ENCODE measurements around the gene ABCC5. TPM values are rescaled to one million over a fixed set of nuclear protein-coding genes. Genes with fewer than 3 reads are reported as not detected.
A peak's percentile ranks its signal among the peaks of the same experiment; 100 is the strongest.
"Not testable (repeated sequence)": the region's sequence is repeated elsewhere in the genome, so short reads cannot be mapped to it uniquely, and the experiment has no call there.

Gene ABCC5
- polyA plus RNA-seq, 1 donor (not counting 4 experiments of a cell fraction or from before 2014, with no cell fraction given), result 28.7 TPM

- H3K4me2 ChIP-seq (ENCODE audit: control insufficient read depth, extremely low read depth, insufficient read depth, low read depth, low read length), result no peak overlapping the region
- H3K27me3 ChIP-seq (ENCODE audit: control insufficient read depth, extremely low read depth, insufficient read depth, low read length), result no peaks in the 10 kb centered on the region
- H3K36me3 ChIP-seq (ENCODE audit: control insufficient read depth in 2 of 2, extremely low read depth in 1 of 2, insufficient read depth in 2 of 2, low read length in 2 of 2), result peaks cover 0 to 10% of the 10 kb centered on the region in 2 experiments
- no peak overlapping the region for H3K9ac ChIP-seq (ENCODE audit: control insufficient read depth, extremely low read depth, insufficient read depth, low read length)
- no peak overlapping the region for H3K27ac ChIP-seq (ENCODE audit: control insufficient read depth, insufficient read depth, low read length)
- TF ChIP-seq, protein P1, sequence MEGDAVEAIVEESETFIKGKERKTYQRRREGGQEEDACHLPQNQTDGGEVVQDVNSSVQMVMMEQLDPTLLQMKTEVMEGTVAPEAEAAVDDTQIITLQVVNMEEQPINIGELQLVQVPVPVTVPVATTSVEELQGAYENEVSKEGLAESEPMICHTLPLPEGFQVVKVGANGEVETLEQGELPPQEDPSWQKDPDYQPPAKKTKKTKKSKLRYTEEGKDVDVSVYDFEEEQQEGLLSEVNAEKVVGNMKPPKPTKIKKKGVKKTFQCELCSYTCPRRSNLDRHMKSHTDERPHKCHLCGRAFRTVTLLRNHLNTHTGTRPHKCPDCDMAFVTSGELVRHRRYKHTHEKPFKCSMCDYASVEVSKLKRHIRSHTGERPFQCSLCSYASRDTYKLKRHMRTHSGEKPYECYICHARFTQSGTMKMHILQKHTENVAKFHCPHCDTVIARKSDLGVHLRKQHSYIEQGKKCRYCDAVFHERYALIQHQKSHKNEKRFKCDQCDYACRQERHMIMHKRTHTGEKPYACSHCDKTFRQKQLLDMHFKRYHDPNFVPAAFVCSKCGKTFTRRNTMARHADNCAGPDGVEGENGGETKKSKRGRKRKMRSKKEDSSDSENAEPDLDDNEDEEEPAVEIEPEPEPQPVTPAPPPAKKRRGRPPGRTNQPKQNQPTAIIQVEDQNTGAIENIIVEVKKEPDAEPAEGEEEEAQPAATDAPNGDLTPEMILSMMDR (optimal IDR thresholded peaks at IDR 0.05 in 1 of 3, IDR thresholded peaks at IDR 0.05 in 1 of 3, conservative IDR thresholded peaks at IDR 0.05 in 1 of 3; ENCODE audit: extremely low read depth in 1 of 3, insufficient read depth in 2 of 3, low read length in 3 of 3), result no peak
- TF ChIP-seq EZH2 (IDR thresholded peaks at IDR 0.05; ENCODE audit: low read length), result no peak
- DNase-seq (ENCODE audit: low read depth, low spot score) (no peak), FAIRE-seq (no peak)
- no peaks in the 10 kb centered on the region for H4K20me1 ChIP-seq (ENCODE audit: control insufficient read depth, extremely low read depth, insufficient read depth, low read length)
- H3K9me1 ChIP-seq (ENCODE audit: control insufficient read depth, extremely low read depth, insufficient read depth, low read length), result no peaks in the 10 kb centered on the region
- H3K9me3 ChIP-seq (ENCODE audit: control insufficient read depth, low read depth, low read length), result no peaks in the 10 kb centered on the region
- dilution Hi-C loops (cut with MboI; ENCODE audit: extremely low pct_ligation_motif_present, low sequenced_read_pairs), result no loop called here
- H3K79me2 ChIP-seq (ENCODE audit: control insufficient read depth, insufficient read depth, low read length), result peaks cover 12% of the 10 kb centered on the region
- no peak overlapping the region for H3K4me3 ChIP-seq (ENCODE audit: control insufficient read depth in 2 of 3, extremely low read depth in 1 of 3, insufficient read depth in 2 of 3, low read depth in 1 of 3, low read length in 3 of 3)
- peaks cover 14% of the 10 kb centered on the region for H3K4me1 ChIP-seq (ENCODE audit: control insufficient read depth, extremely low read depth, insufficient read depth, low read length)
- no peak overlapping the region for H2AFZ ChIP-seq (ENCODE audit: control insufficient read depth, low read length)
These were observed 6.3 kb downstream of the ABCC5 start for GRCh38 chr3:184011230-184011876.

- Histone ChIP-seq H3K4me2 (ENCODE audit: control insufficient read depth, extremely low read depth, insufficient read depth, low read depth, low read length) (peak overlapping the region; percentile 3), H3K4me1 (ENCODE audit: control insufficient read depth, extremely low read depth, insufficient read depth, low read length) (peaks cover 16% of the 10 kb centered on the region), H3K9me1 (ENCODE audit: control insufficient read depth, extremely low read depth, insufficient read depth, low read length) (no peaks in the 10 kb centered on the region), H3K27ac (ENCODE audit: control insufficient read depth, insufficient read depth, low read length) (no peak overlapping the region), H3K27me3 (ENCODE audit: control insufficient read depth, extremely low read depth, insufficient read depth, low read length) (no peaks in the 10 kb centered on the region), H4K20me1 (ENCODE audit: control insufficient read depth, extremely low read depth, insufficient read depth, low read length) (no peaks in the 10 kb centered on the region), H3K9ac (ENCODE audit: control insufficient read depth, extremely low read depth, insufficient read depth, low read length) (no peak overlapping the region), H3K79me2 (ENCODE audit: control insufficient read depth, insufficient read depth, low read length) (no peaks in the 10 kb centered on the region), H3K4me3 (ENCODE audit: control insufficient read depth in 2 of 3, extremely low read depth in 1 of 3, insufficient read depth in 2 of 3, low read depth in 1 of 3, low read length in 3 of 3) (no peak overlapping the region), H3K36me3 (ENCODE audit: control insufficient read depth in 2 of 2, extremely low read depth in 1 of 2, insufficient read depth in 2 of 2, low read length in 2 of 2) (peaks cover 0 to 7% of the 10 kb centered on the region in 2 experiments), H3K9me3 (ENCODE audit: control insufficient read depth, low read depth, low read length) (no peaks in the 10 kb centered on the region), H2AFZ (ENCODE audit: control insufficient read depth, low read length) (no peak overlapping the region)
- TF ChIP-seq EZH2 (IDR thresholded peaks at IDR 0.05; ENCODE audit: low read length), result no peak
- TF ChIP-seq, protein P1 (optimal IDR thresholded peaks at IDR 0.05 in 1 of 3, IDR thresholded peaks at IDR 0.05 in 1 of 3, conservative IDR thresholded peaks at IDR 0.05 in 1 of 3; ENCODE audit: extremely low read depth in 1 of 3, insufficient read depth in 2 of 3, low read length in 3 of 3), result no peak
- DNase-seq (ENCODE audit: low read depth, low spot score) (no peak), FAIRE-seq (no peak)
- dilution Hi-C loops (cut with MboI; ENCODE audit: extremely low pct_ligation_motif_present, low sequenced_read_pairs), result no loop called here
These were observed 9.5 kb downstream of the ABCC5 start for GRCh38 chr3:184008161-184008560.

DNA sequence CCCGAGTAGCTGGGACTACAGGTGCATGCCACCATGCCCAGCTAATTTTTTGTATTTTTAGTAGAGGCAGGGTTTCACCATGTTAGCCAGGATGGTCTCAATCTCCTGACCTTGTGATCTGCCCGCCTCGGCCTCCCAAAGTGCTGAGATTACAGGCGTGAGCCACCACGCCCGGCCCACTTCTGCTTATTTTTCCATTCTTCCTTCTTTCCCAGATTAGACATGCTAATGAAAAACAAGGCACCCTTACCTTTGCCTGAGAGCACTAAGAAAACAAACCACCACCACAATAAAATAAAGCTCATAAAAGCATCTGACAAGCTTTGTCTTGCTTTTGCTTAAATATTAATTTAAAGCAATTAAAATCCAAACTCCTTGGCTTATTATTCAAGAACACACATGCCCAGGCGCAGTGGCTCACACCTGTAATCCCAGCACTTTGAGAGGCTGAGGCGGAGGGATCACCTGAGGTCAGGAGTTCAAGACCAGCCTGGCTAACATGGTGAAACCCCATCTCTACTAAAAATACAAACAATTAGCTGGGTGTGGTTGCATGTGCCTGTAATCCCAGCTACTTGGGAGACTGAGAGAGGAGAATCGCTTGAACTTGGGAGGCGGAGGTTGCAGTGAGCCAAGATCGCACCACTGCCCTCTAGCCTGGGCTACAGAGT lies 10.4 kb downstream of the ABCC5 start:
- H3K79me2 ChIP-seq (ENCODE audit: control insufficient read depth, insufficient read depth, low read length); H3K27me3 ChIP-seq (ENCODE audit: control insufficient read depth, extremely low read depth, insufficient read depth, low read length); H3K27ac ChIP-seq (ENCODE audit: control insufficient read depth, insufficient read depth, low read length); H3K36me3 ChIP-seq (ENCODE audit: control insufficient read depth in 2 of 2, extremely low read depth in 1 of 2, insufficient read depth in 2 of 2, low read length in 2 of 2); H3K4me3 ChIP-seq (ENCODE audit: control insufficient read depth in 2 of 3, extremely low read depth in 1 of 3, insufficient read depth in 2 of 3, low read depth in 1 of 3, low read length in 3 of 3); H3K4me2 ChIP-seq (ENCODE audit: control insufficient read depth, extremely low read depth, insufficient read depth, low read depth, low read length); dilution Hi-C loops (cut with MboI; ENCODE audit: extremely low pct_ligation_motif_present, low sequenced_read_pairs); H3K9me1 ChIP-seq (ENCODE audit: control insufficient read depth, extremely low read depth, insufficient read depth, low read length); H2AFZ ChIP-seq (ENCODE audit: control insufficient read depth, low read length); H3K9me3 ChIP-seq (ENCODE audit: control insufficient read depth, low read depth, low read length); FAIRE-seq; DNase-seq (ENCODE audit: low read depth, low spot score); H4K20me1 ChIP-seq (ENCODE audit: control insufficient read depth, extremely low read depth, insufficient read depth, low read length); H3K9ac ChIP-seq (ENCODE audit: control insufficient read depth, extremely low read depth, insufficient read depth, low read length): not testable (repeated sequence)
- peaks cover 16% of the 10 kb centered on the region for H3K4me1 ChIP-seq (ENCODE audit: control insufficient read depth, extremely low read depth, insufficient read depth, low read length)

All from keratinocyte (primary cell).